Measurements from ENCODE around the gene DBNL.

GRCh38 chr7:44051611-44052220 is 7.2 kb downstream of the DBNL start:
- TF ChIP-seq CTCF (IDR thresholded peaks at IDR 0.05; ENCODE audit: low read depth, low read length) = no peak
- no peak for TF ChIP-seq EZH2phosphoT487 (IDR thresholded peaks at IDR 0.05; ENCODE audit: low read depth)

All from OCI-LY3 (cell line).